C4-2B (cell line): ENCODE measurements around the gene AIFM3.

Experiments
- ZFX ChIP-seq: fragments of 450-650 bp; IDR thresholded peaks from 2 replicates; pipeline ENCODE4 v1.6.1; 2017
- TF ChIP-seq, protein P1 (sequence below): fragments of 450-650 bp; conservative IDR thresholded peaks from 2 replicates; pipeline ENCODE4 v1.5.1; 2017; ENCODE audit warnings: mild to moderate bottlenecking

DNA sequence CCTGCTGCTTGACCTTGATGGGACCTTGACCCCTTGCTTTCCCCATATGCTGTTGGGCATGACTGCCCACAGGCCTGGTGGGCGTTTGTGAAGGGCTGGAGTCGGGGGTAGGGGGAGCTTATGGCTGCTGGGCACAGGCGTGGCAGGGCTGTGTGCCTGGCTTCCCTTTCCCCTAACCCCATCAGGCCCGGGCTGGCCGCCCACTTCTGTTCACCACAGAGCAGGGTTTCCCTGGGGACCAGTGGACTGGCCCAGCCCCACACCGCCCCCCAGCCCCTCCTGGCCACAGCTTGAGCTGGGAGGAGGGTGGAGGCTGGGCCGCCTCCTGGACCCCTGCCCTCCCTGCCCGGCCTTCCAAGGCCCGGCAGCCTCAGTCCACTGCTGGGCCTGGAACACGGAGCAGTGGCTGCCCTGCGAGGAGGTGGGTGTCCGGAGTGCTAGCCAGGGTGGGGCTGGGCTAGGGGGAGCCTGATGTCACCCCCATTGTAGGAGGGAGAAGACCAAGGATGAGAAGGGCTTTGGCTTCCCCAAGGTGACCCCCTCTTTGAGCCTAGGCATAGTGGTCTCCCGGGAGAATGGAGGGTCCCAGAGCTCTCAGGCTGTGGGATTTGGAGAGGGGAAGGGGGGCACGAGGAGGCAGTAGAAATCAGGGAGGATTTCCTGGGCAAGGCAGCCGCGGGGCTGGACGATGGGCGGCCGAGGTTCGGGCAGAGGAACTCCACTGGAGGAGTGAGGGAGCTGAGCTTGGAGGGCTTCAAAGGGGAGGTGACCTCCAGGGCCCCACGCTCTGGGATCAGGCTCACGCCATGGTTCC is at the start of gene AIFM3:
- TF ChIP-seq, protein P1, sequence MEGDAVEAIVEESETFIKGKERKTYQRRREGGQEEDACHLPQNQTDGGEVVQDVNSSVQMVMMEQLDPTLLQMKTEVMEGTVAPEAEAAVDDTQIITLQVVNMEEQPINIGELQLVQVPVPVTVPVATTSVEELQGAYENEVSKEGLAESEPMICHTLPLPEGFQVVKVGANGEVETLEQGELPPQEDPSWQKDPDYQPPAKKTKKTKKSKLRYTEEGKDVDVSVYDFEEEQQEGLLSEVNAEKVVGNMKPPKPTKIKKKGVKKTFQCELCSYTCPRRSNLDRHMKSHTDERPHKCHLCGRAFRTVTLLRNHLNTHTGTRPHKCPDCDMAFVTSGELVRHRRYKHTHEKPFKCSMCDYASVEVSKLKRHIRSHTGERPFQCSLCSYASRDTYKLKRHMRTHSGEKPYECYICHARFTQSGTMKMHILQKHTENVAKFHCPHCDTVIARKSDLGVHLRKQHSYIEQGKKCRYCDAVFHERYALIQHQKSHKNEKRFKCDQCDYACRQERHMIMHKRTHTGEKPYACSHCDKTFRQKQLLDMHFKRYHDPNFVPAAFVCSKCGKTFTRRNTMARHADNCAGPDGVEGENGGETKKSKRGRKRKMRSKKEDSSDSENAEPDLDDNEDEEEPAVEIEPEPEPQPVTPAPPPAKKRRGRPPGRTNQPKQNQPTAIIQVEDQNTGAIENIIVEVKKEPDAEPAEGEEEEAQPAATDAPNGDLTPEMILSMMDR, result no peak
- no peak for TF ChIP-seq ZFX
